Heart left ventricle (tissue), 13 donors: ENCODE data around the gene UBE2F.

Experiments used
- CTCF ChIP-seq, 12 donors: fragments of 200-600 bp; sonication (generic) in 4 of 12; IDR thresholded peaks; one replicate each; pipeline versions ENCODE4 v1.5.0 to v1.8.0; 2018 to 2022; ENCODE audit warnings: antibody characterized with exemption in 12 of 12, mild to moderate bottlenecking in 5 of 12
- POLR2A ChIP-seq, 2 donors: fragments of 450-650 bp; IDR thresholded peaks; one replicate each; pipeline ENCODE4 v1.6.1; 2017; ENCODE audit warnings: antibody characterized with exemption in 2 of 2, mild to moderate bottlenecking in 2 of 2, moderate library complexity in 2 of 2
- donor health status: ischemic (EF 13 %, LVEDD 7.1; RV severe dilation, severe dysfunction).
- donor health status: DM: no; HTN: yes; CAD: no.
- donor health status: DM: no; HTN: no; CAD: no.
- donor health status: ischemic (EF 25% LVEDD 6.9; RV normal size, moderate dysfunction).
- donor health status: ischemic (EF 25% LVEDD 5.7; RV mildly dilated, moderate dysfunction).
- donor health status: ischemic (EF 35%, LVEDD 5.7; RV mildly dilated, moderate dysfunction).
- donor health status: nonischemic (EF 11% LVEDD 7.7; RV severe dilation, severe dysfunction).
- donor health status: DM: yes; HTN: yes; CAD: no.
- donor health status: PGD.
- donor health status: ischemic (EF 29% LVEDD 5.4; RV normal size, mild dysfunction).
- donor health status: nonischemic (EF 23%, LVEDD 6.1; RV moderate dilation, normal function).

DNA sequence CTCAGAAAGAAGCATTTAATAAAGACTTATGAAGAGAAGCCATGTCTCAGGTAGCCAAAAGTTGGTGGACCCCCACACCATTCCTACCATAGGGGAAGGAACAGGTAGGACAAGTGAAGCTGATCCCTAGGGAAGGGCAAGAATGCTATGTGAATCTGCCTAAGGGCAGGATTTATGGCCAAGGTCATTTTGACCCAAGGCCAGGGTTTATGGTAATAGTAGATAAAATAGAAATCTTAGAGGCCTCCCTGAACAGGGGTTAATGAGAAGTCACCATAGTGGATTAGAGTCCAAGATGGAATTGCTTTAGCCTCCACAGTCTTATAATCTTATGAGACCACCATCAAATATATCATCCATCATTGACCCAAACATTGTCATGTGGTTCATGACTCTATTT is 26.0 kb upstream of the UBE2F start:
- TF ChIP-seq CTCF (IDR thresholded peaks at IDR 0.05), result no peak
- no peak for TF ChIP-seq POLR2A (IDR thresholded peaks at IDR 0.05)
